ENCODE results near the gene TRIM4. TPM values are rescaled to one million over a fixed set of nuclear protein-coding genes. Genes with fewer than 3 reads are reported as not detected.
A peak's percentile ranks its signal among the peaks of the same experiment; 100 is the strongest.
"Not testable (repeated sequence)": the region's sequence is repeated elsewhere in the genome, so short reads cannot be mapped to it uniquely, and the experiment has no call there.

TRIM4 gene
- polyA plus RNA-seq, 1 donor: 33.2 TPM

GRCh38 chr7:99944497-99945070 lies 25.3 kb upstream of the TRIM4 start:
- Histone ChIP-seq H3K27me3 (ENCODE audit: control insufficient read depth, insufficient read depth, low read length) (no peaks in the 10 kb centered on the region), H3K9me3 (ENCODE audit: control insufficient read depth, low read depth, low read length) (no peaks in the 10 kb centered on the region), H3K36me3 (ENCODE audit: control insufficient read depth, insufficient read depth, low read length) (no peaks in the 10 kb centered on the region), H3K27ac (ENCODE audit: low read length) (no peak overlapping the region), H3K4me3 (ENCODE audit: low read length) (no peak overlapping the region), H3K4me1 (ENCODE audit: control insufficient read depth, insufficient read depth, low read length) (no peaks in the 10 kb centered on the region)
- DNase-seq: no peak
- WGBS (ENCODE audit: insufficient coverage, low lambda C conversion rate): 80% methylated on average over 1 of the region's 4 CpGs

GRCh38 chr7:99943641-99944496 lies 24.5 kb upstream of the TRIM4 start:
- Histone ChIP-seq H3K4me3 (ENCODE audit: low read length) (no peak overlapping the region), H3K27me3 (ENCODE audit: control insufficient read depth, insufficient read depth, low read length) (no peaks in the 10 kb centered on the region), H3K36me3 (ENCODE audit: control insufficient read depth, insufficient read depth, low read length) (no peaks in the 10 kb centered on the region), H3K4me1 (ENCODE audit: control insufficient read depth, insufficient read depth, low read length) (no peaks in the 10 kb centered on the region), H3K27ac (ENCODE audit: low read length) (no peak overlapping the region), H3K9me3 (ENCODE audit: control insufficient read depth, low read depth, low read length) (no peaks in the 10 kb centered on the region)
- DNase-seq: no peak
- WGBS (ENCODE audit: insufficient coverage, low lambda C conversion rate): 75% methylated on average over 2 of the region's 14 CpGs

- Histone ChIP-seq H3K36me3 (ENCODE audit: control insufficient read depth, insufficient read depth, low read length) (no peaks in the 10 kb centered on the region), H3K27ac (ENCODE audit: low read length) (no peak overlapping the region), H3K9me3 (ENCODE audit: control insufficient read depth, low read depth, low read length) (peaks cover 7% of the 10 kb centered on the region), H3K4me3 (ENCODE audit: low read length) (no peak overlapping the region), H3K27me3 (ENCODE audit: control insufficient read depth, insufficient read depth, low read length) (peaks cover 2% of the 10 kb centered on the region), H3K4me1 (ENCODE audit: control insufficient read depth, insufficient read depth, low read length) (no peaks in the 10 kb centered on the region)
- no peak for DNase-seq
- 92% methylated on average over 2 of the region's 2 CpGs for WGBS (ENCODE audit: insufficient coverage, low lambda C conversion rate)
Measured at GRCh38 chr7:99938296-99938695, 19.0 kb upstream of the TRIM4 start.

GRCh38 chr7:99935009-99935408 lies 15.7 kb upstream of the TRIM4 start:
- H3K27me3 ChIP-seq (ENCODE audit: control insufficient read depth, insufficient read depth, low read length): not testable (repeated sequence)
- WGBS (ENCODE audit: insufficient coverage, low lambda C conversion rate): 33% methylated on average over 1 of the region's 4 CpGs

GRCh38 chr7:99930376-99930775 lies 11.0 kb upstream of the TRIM4 start:
- H3K4me3 ChIP-seq (ENCODE audit: low read length): no peak overlapping the region
- DNase-seq: no peak
- WGBS (ENCODE audit: insufficient coverage, low lambda C conversion rate): 100% methylated on average over 1 of the region's 3 CpGs
- no peaks in the 10 kb centered on the region for H3K4me1 ChIP-seq (ENCODE audit: control insufficient read depth, insufficient read depth, low read length)
- H3K27ac ChIP-seq (ENCODE audit: low read length): no peak overlapping the region
- peaks cover 14% of the 10 kb centered on the region for H3K27me3 ChIP-seq (ENCODE audit: control insufficient read depth, insufficient read depth, low read length)
- H3K36me3 ChIP-seq (ENCODE audit: control insufficient read depth, insufficient read depth, low read length): no peaks in the 10 kb centered on the region
- H3K9me3 ChIP-seq (ENCODE audit: control insufficient read depth, low read depth, low read length): no peaks in the 10 kb centered on the region

More at GRCh38 chr7:99935009-99935408, 15.7 kb upstream of the TRIM4 start:
- H3K4me1 ChIP-seq (ENCODE audit: control insufficient read depth, insufficient read depth, low read length); H3K36me3 ChIP-seq (ENCODE audit: control insufficient read depth, insufficient read depth, low read length); DNase-seq; H3K4me3 ChIP-seq (ENCODE audit: low read length); H3K27ac ChIP-seq (ENCODE audit: low read length); H3K9me3 ChIP-seq (ENCODE audit: control insufficient read depth, low read depth, low read length): not testable (repeated sequence)

GRCh38 chr7:99929730-99930053 lies 10.4 kb upstream of the TRIM4 start:
- Histone ChIP-seq H3K27ac (ENCODE audit: low read length) (no peak overlapping the region), H3K27me3 (ENCODE audit: control insufficient read depth, insufficient read depth, low read length) (peaks cover 14% of the 10 kb centered on the region), H3K4me3 (ENCODE audit: low read length) (no peak overlapping the region), H3K9me3 (ENCODE audit: control insufficient read depth, low read depth, low read length) (no peaks in the 10 kb centered on the region), H3K36me3 (ENCODE audit: control insufficient read depth, insufficient read depth, low read length) (no peaks in the 10 kb centered on the region), H3K4me1 (ENCODE audit: control insufficient read depth, insufficient read depth, low read length) (no peaks in the 10 kb centered on the region)
- WGBS (ENCODE audit: insufficient coverage, low lambda C conversion rate): no CpG with 5 or more reads among the region's 2 CpGs
- DNase-seq: no peak

- H3K4me1 ChIP-seq (ENCODE audit: control insufficient read depth, insufficient read depth, low read length): no peaks in the 10 kb centered on the region
- no peaks in the 10 kb centered on the region for H3K9me3 ChIP-seq (ENCODE audit: control insufficient read depth, low read depth, low read length)
- H3K36me3 ChIP-seq (ENCODE audit: control insufficient read depth, insufficient read depth, low read length): no peaks in the 10 kb centered on the region
- H3K27ac ChIP-seq (ENCODE audit: low read length): no peak within 1 kb of the TSS
- H3K27me3 ChIP-seq (ENCODE audit: control insufficient read depth, insufficient read depth, low read length): peaks cover 14% of the 10 kb centered on the region
- WGBS (ENCODE audit: insufficient coverage, low lambda C conversion rate): no CpG with 5 or more reads among the region's 22 CpGs
- peak within 1 kb of the TSS; percentile 16 for H3K4me3 ChIP-seq (ENCODE audit: low read length)
- peak; percentile 33 to 71 for DNase-seq
Measured at GRCh38 chr7:99928994-99929729, 9.8 kb upstream of the TRIM4 start, which contains the start of gene GJC3. Gene GJC3 (minus strand): TSS chr7:99929620. CDS start chr7:99929620, 0 bp downstream.

GRCh38 chr7:99928188-99928587 lies 8.9 kb upstream of the TRIM4 start:
- Histone ChIP-seq H3K27me3 (ENCODE audit: control insufficient read depth, insufficient read depth, low read length) (peaks cover 14% of the 10 kb centered on the region), H3K27ac (ENCODE audit: low read length) (no peak overlapping the region), H3K4me3 (ENCODE audit: low read length) (no peak overlapping the region), H3K9me3 (ENCODE audit: control insufficient read depth, low read depth, low read length) (no peaks in the 10 kb centered on the region), H3K4me1 (ENCODE audit: control insufficient read depth, insufficient read depth, low read length) (no peaks in the 10 kb centered on the region), H3K36me3 (ENCODE audit: control insufficient read depth, insufficient read depth, low read length) (no peaks in the 10 kb centered on the region)
- no peak for DNase-seq
- 100% methylated on average over 1 of the region's 2 CpGs for WGBS (ENCODE audit: insufficient coverage, low lambda C conversion rate)

GRCh38 chr7:99927536-99927935 lies 8.2 kb upstream of the TRIM4 start:
- no peak for DNase-seq
- Histone ChIP-seq H3K27me3 (ENCODE audit: control insufficient read depth, insufficient read depth, low read length) (peaks cover 14% of the 10 kb centered on the region), H3K4me3 (ENCODE audit: low read length) (no peak overlapping the region), H3K36me3 (ENCODE audit: control insufficient read depth, insufficient read depth, low read length) (no peaks in the 10 kb centered on the region), H3K27ac (ENCODE audit: low read length) (no peak overlapping the region), H3K9me3 (ENCODE audit: control insufficient read depth, low read depth, low read length) (no peaks in the 10 kb centered on the region), H3K4me1 (ENCODE audit: control insufficient read depth, insufficient read depth, low read length) (no peaks in the 10 kb centered on the region)
- WGBS (ENCODE audit: insufficient coverage, low lambda C conversion rate): 97% methylated on average over 4 of the region's 5 CpGs

GRCh38 chr7:99926321-99926720 lies 7.0 kb upstream of the TRIM4 start:
- no peak overlapping the region for H3K27ac ChIP-seq (ENCODE audit: low read length)
- no peak for DNase-seq
- H3K4me1 ChIP-seq (ENCODE audit: control insufficient read depth, insufficient read depth, low read length): no peaks in the 10 kb centered on the region

More at GRCh38 chr7:99926321-99926720, 7.0 kb upstream of the TRIM4 start:
- H3K36me3 ChIP-seq (ENCODE audit: control insufficient read depth, insufficient read depth, low read length): no peaks in the 10 kb centered on the region
- H3K4me3 ChIP-seq (ENCODE audit: low read length): no peak overlapping the region
- peaks cover 11% of the 10 kb centered on the region for H3K27me3 ChIP-seq (ENCODE audit: control insufficient read depth, insufficient read depth, low read length)
- H3K9me3 ChIP-seq (ENCODE audit: control insufficient read depth, low read depth, low read length): no peaks in the 10 kb centered on the region

All from large intestine (tissue), 3 donors.